Esophagus muscularis mucosa (tissue), 3 donors: ENCODE results near the gene ZNF138.

Experiments used
- CTCF ChIP-seq, 3 experiments: fragments of 200-600 bp in 2 of 3; fragments of 450-650 bp in 1 of 3; sonication (generic) in 2 of 3; IDR thresholded peaks; one replicate each; pipeline ENCODE4 v1.5.1; 2017 to 2019; ENCODE audit warnings: antibody characterized with exemption in 3 of 3, mild to moderate bottlenecking in 2 of 3, moderate library complexity in 1 of 3
- POLR2A ChIP-seq: fragments of 450-650 bp; IDR thresholded peaks from one replicate; pipeline ENCODE4 v1.6.1; 2017; ENCODE audit warnings: antibody characterized with exemption, moderate library complexity, mild to moderate bottlenecking, low read depth

GRCh38 chr7:64787295-64787694 is 6.9 kb upstream of the ZNF138 start:
- TF ChIP-seq POLR2A (no peak), CTCF (IDR thresholded peaks at IDR 0.05) (no peak)
